Measurements from ENCODE around the gene GPR146. TPM values are rescaled to one million over a fixed set of nuclear protein-coding genes. Genes with fewer than 3 reads are reported as not detected.
"Not testable (repeated sequence)": the region's sequence is repeated elsewhere in the genome, so short reads cannot be mapped to it uniquely, and the experiment has no call there.

Gene GPR146
- total RNA-seq, 2 donors from 2014 or later: 9.0 to 17.7 TPM

GRCh38 chr7:1022801-1023465 lies 21.4 kb upstream of the GPR146 start:
- DNase-seq: no peak
- no peak for ATAC-seq
- intact Hi-C loops (cut with DNase I): no loop called here

- DNase-seq (no peak), ATAC-seq (no peak)
- intact Hi-C loops (cut with DNase I): no loop called here
Observed at GRCh38 chr7:1024331-1024841, 20.0 kb upstream of the GPR146 start.

- ATAC-seq: no peak
- DNase-seq: no peak
- intact Hi-C loops (cut with DNase I): no loop called here
Observed at GRCh38 chr7:1024876-1025742, 19.2 kb upstream of the GPR146 start.

GRCh38 chr7:1025743-1026581 lies 18.4 kb upstream of the GPR146 start:
- DNase-seq (no peak), ATAC-seq (no peak)
- intact Hi-C loops (cut with DNase I): no loop called here

GRCh38 chr7:1026721-1027161 lies 17.6 kb upstream of the GPR146 start:
- no peak for DNase-seq
- ATAC-seq: no peak
- intact Hi-C loops (cut with DNase I): no loop called here

GRCh38 chr7:1027242-1028043 lies 16.9 kb upstream of the GPR146 start:
- no peak for DNase-seq
- ATAC-seq: peak; percentile 0 to 10
- intact Hi-C loops (cut with DNase I): no loop called here

GRCh38 chr7:1028044-1028770 lies 16.1 kb upstream of the GPR146 start:
- intact Hi-C loops (cut with DNase I): no loop called here
- DNase-seq (peak; percentile 93), ATAC-seq (peak; percentile 94)

- DNase-seq (peak; percentile 89), ATAC-seq (peak; percentile 88 to 95)
- intact Hi-C loops (cut with DNase I): no loop called here
Observed at GRCh38 chr7:1028775-1029636, 15.3 kb upstream of the GPR146 start.

GRCh38 chr7:1029637-1030443 lies 14.5 kb upstream of the GPR146 start:
- intact Hi-C loops (cut with DNase I): no loop called here
- no peak for ATAC-seq
- DNase-seq: no peak

GRCh38 chr7:1030444-1031070 lies 13.8 kb upstream of the GPR146 start:
- ATAC-seq (no peak), DNase-seq (no peak)
- intact Hi-C loops (cut with DNase I): no loop called here

- no peak for ATAC-seq
- DNase-seq: no peak
- intact Hi-C loops (cut with DNase I): no loop called here
Observed at GRCh38 chr7:1031716-1032455, 12.5 kb upstream of the GPR146 start.

- no peak for DNase-seq
- intact Hi-C loops (cut with DNase I): no loop called here
- ATAC-seq: no peak
Observed at GRCh38 chr7:1032536-1033181, 11.7 kb upstream of the GPR146 start.

GRCh38 chr7:1033546-1034145 lies 10.7 kb upstream of the GPR146 start:
- no peak for ATAC-seq
- intact Hi-C loops (cut with DNase I): no loop called here
- DNase-seq: no peak

- intact Hi-C loops (cut with DNase I): not testable (repeated sequence)
Observed at GRCh38 chr7:1034769-1035168, 9.6 kb upstream of the GPR146 start.

More at GRCh38 chr7:1034769-1035168, 9.6 kb upstream of the GPR146 start:
- not testable (repeated sequence) for DNase-seq, ATAC-seq
